Omental fat pad (tissue), 4 donors: ENCODE results near the gene IL17B. TPM values are rescaled to one million over a fixed set of nuclear protein-coding genes. Genes with fewer than 3 reads are reported as not detected.

Experiments
- ATAC-seq: fragments of 150-250 bp; one replicate; pipeline ENCODE4 v1.9.1; 2016; ENCODE audit warnings: mild to moderate bottlenecking, moderate library complexity; ENCODE audit not compliant: low FRiP score
- DNase-seq: peaks from one replicate; pipeline ENCODE4 v3.0.0-alpha.2; 2019; ENCODE audit warnings: low spot score
- total RNA-seq, 4 donors: library from RNA; depleted of rRNA; stranded (reverse); fragments of >200 nt; gene quantifications; one replicate each; pipeline ENCODE4 v1.1.0, GENCODE V29; 2016
- TF ChIP-seq, protein P1 (sequence below), 3 donors: fragments of 450-650 bp; IDR thresholded peaks; one replicate each; pipeline ENCODE4 v1.5.1; 2016 to 2017; ENCODE audit warnings: antibody characterized with exemption in 3 of 3, mild to moderate bottlenecking in 3 of 3, moderate library complexity in 2 of 3

The IL17B gene
- total RNA-seq, 4 donors from 2014 or later, result 1.1 TPM; not detected in 3

- TF ChIP-seq, protein P1, sequence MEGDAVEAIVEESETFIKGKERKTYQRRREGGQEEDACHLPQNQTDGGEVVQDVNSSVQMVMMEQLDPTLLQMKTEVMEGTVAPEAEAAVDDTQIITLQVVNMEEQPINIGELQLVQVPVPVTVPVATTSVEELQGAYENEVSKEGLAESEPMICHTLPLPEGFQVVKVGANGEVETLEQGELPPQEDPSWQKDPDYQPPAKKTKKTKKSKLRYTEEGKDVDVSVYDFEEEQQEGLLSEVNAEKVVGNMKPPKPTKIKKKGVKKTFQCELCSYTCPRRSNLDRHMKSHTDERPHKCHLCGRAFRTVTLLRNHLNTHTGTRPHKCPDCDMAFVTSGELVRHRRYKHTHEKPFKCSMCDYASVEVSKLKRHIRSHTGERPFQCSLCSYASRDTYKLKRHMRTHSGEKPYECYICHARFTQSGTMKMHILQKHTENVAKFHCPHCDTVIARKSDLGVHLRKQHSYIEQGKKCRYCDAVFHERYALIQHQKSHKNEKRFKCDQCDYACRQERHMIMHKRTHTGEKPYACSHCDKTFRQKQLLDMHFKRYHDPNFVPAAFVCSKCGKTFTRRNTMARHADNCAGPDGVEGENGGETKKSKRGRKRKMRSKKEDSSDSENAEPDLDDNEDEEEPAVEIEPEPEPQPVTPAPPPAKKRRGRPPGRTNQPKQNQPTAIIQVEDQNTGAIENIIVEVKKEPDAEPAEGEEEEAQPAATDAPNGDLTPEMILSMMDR (IDR thresholded peaks at IDR 0.05), result no peak
- peak; percentile 73 for DNase-seq
- peak; percentile 97 for ATAC-seq
These were observed 33.8 kb downstream of the IL17B start, which contains the start of gene GRPEL2 for GRCh38 chr5:149345147-149345891. GRPEL2 (plus strand) TSS chr5:149345499; CDS start chr5:149345540, 41 bp downstream.

- no peak for DNase-seq
- TF ChIP-seq, protein P1 (IDR thresholded peaks at IDR 0.05), result no peak
- no peak for ATAC-seq
These were observed 34.9 kb downstream of the IL17B start for GRCh38 chr5:149344151-149344550.

GRCh38 chr5:149341876-149342275 lies 37.2 kb downstream of the IL17B start:
- TF ChIP-seq, protein P1 (IDR thresholded peaks at IDR 0.05), result no peak
- DNase-seq, result no peak
- ATAC-seq, result no peak

DNA sequence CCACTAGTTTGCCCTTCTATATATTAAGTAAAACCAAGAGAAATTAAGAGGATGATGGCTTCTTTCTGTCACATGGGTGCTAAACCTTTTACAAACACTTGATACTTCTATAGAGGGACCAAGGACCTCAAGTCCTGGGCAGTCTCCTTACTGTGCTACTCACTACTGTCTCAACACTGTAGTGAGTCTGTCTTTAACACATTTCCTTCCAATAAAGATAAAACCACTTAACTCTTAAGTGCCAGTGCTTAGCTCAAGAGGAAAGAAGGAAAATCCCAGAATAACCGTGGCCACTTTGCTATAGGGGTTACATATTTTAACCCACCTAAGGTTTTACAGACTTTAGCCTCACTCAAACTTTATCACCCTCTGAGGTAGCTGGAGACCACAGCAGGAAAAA lies 38.2 kb downstream of the IL17B start:
- no peak for ATAC-seq
- TF ChIP-seq, protein P1 (IDR thresholded peaks at IDR 0.05), result no peak
- no peak for DNase-seq

- DNase-seq, result no peak
- TF ChIP-seq, protein P1 (IDR thresholded peaks at IDR 0.05), result no peak
- no peak for ATAC-seq
These were observed 40.7 kb downstream of the IL17B start for GRCh38 chr5:149338364-149338763.

- DNase-seq (no peak), ATAC-seq (no peak)
- TF ChIP-seq, protein P1 (IDR thresholded peaks at IDR 0.05), result no peak
These were observed 41.4 kb downstream of the IL17B start for GRCh38 chr5:149337736-149338135.
